ENCODE data around the gene GABRB1.
"Not testable (repeated sequence)": the region's sequence is repeated elsewhere in the genome, so short reads cannot be mapped to it uniquely, and the experiment has no call there.

The GABRB1 gene

GRCh38 chr4:47326025-47326424 lies 294.7 kb downstream of the GABRB1 start:
- no peak for DNase-seq

DNA sequence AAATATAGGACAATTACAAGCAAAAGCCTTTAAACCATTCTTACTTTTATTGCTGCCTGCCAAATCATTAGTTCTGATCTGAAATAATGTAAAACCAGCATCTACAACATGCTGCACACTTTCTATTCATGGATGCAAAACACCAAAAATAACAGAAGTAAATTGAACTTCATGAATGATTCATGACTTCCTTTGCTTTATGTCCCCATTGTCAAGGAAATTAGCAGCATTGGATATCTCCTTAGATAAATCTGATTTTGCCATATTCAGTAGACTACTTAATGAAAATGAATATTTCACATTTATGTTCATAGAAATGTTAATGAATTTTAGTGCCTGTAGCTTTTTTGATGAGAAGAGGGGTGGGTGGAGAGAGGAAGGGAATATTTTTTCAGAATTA lies 299.5 kb downstream of the GABRB1 start:
- DNase-seq = no peak

- DNase-seq = no peak
Measured at GRCh38 chr4:47334652-47335051, 303.3 kb downstream of the GABRB1 start.

- DNase-seq = no peak
Measured at GRCh38 chr4:47337893-47338292, 306.5 kb downstream of the GABRB1 start.

- no peak for DNase-seq
Measured at GRCh38 chr4:47340914-47341313, 309.5 kb downstream of the GABRB1 start.

GRCh38 chr4:47342796-47343195 lies 311.4 kb downstream of the GABRB1 start:
- DNase-seq = no peak

DNA sequence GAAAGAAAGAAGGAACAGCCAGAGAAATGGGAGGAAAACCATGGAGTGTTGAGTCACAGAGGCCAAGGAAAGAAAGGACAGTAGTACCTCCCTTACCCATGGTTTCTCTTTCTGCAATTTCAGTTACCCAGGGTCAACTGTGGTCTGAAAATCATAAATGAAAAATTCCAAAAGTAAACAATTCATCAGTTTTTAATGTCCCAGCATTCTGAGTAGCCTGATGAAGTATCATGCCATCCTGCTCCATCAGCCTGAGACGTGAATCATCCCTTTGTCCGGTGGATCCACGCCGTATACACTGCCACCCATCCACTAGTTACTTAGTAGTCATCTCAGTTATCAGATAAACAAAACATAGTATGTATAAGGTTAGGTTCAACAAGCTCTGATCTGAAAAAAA lies 318.0 kb downstream of the GABRB1 start:
- DNase-seq = no peak

GRCh38 chr4:47355568-47355967 lies 324.2 kb downstream of the GABRB1 start:
- DNase-seq = no peak

DNA sequence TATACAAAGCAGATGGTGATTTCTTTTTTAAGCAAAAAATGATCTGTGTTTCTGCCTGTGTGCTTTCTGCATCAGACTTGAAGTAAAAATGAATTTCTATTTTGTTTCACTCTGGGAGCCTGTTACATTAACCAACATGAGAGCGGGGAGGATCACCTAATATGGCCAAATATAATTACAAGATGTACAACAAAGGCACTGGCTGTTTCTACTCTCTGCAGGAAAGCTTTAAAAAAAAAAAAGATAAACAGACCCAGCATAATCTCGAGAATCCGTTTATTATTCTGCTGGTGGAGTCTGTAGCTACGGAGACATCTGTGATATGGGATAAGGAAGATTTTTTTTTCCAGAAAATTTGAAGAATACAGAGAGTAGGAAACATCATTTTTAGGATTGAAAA lies 328.5 kb downstream of the GABRB1 start:
- no peak for DNase-seq

DNA sequence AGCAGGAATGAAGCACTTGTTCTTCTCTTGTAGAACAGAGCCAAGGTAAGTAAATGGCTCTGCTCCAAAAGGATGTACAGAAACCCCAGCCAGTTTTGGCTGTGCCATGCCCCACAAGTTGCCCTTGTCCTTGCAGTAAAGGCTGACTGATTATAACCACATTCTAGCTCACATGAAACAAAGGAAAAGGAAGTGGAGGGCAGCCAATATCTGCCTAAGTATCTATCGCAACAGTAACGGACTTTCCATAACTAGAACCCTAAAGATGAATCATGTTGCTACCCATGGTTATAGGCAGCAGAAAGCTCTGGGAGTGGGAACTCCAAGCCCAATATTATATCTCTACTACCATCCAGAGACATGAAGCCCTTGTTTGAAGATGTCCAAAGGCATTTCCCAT lies 336.4 kb downstream of the GABRB1 start:
- no peak for DNase-seq

GRCh38 chr4:47368211-47368610 lies 336.8 kb downstream of the GABRB1 start:
- no peak for DNase-seq

DNA sequence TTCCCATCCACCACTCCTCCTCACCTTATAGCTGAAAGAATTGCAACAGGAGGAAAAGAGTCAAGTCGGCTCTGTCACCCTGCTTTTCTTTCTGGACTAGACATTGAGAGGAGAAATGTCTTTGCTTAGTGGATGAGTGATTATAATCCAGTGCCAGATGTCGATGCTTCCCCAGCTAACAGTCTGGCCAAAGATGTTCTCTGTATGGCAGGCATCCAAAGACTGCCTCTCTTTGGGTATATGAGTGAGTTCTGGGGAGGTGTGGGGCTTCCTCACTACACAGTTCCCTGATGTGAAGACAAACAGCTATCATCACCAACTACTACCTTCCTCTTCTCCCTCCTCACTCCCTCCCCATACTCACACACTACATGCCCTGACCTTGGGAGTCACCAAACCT lies 341.2 kb downstream of the GABRB1 start:
- DNase-seq = no peak

GRCh38 chr4:47373174-47373573 lies 341.8 kb downstream of the GABRB1 start:
- DNase-seq = no peak

GRCh38 chr4:47373709-47374108 lies 342.3 kb downstream of the GABRB1 start:
- no peak for DNase-seq

- no peak for DNase-seq
Measured at GRCh38 chr4:47374477-47374876, 343.1 kb downstream of the GABRB1 start.

GRCh38 chr4:47378021-47378530 lies 346.7 kb downstream of the GABRB1 start:
- DNase-seq = not testable (repeated sequence)

GRCh38 chr4:47381172-47381571 lies 349.8 kb downstream of the GABRB1 start:
- no peak for DNase-seq

GRCh38 chr4:47382846-47383360 lies 351.5 kb downstream of the GABRB1 start:
- no peak for DNase-seq

DNA sequence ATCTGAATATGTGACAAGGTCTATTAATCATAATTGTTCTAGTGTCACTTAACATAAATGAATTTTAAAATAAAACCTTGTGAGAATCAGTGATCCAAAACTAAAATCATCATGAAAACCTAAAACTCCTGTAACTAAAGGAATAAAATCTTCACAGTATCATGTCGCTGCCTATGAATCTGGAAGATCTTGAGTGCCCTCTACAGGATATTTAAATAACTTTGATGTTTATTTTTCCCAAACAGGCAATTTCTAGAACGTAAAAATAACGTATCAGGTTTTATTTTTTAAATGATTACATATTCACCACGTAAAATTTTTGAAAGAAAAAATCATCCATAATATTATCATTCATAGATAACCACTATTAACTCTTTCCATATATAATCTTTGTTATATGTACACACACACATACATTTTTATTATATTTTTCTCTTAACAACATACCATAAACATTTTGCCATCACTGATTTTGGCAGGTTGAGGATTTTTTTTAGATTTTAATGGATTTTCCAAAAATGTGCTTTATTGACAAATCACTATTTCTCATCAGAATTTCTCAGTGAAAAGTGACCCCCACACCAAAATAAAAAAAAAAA lies 352.6 kb downstream of the GABRB1 start:
- DNase-seq = peak; percentile 29

DNA sequence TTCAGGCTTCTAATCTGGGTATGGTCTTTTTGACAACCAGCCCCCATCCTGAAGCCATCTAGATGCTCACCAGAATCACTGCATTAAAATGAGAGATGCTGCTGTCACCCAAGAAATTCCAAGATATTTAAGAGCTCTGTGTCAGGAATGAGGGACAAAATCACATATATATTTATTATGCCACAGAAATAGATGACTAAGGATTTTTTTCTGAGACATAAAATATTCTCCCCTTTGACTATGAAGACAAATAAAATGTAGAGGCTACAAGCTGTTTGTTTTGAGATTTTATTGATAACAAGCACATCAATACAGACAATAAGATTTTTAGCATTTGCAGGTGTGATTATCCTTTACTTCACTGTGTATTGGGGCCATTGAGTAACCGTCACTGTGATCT lies 354.8 kb downstream of the GABRB1 start:
- DNase-seq = no peak

DNA sequence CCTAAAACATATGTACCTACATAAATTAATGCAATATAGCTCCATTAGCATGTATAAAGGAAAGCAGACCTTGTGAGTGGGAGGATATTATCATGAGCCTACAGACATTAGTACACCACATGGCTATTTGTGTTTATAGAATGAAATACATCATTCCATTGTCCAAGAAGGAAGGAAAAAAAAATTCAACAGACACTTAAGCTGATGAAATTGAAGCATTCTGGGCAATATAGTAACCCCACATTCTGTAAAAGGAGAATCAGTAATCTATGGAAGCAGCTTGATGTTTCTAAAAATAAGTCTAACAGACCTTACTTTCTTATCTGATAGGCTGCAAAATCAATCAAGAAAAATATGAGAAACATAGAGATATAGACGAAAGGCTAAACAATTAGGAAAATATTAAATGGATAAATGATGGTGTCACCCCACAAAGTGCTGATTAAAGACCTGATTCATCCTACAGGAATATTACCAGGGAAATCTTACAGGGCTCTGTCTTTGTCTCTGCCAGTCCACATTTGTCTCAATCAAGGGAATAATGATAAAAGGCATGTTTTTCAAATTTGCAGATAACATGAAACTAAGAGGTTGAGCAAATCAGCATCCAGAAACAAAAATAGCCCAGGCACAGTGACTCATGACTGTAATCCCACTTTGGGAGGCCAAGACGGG lies 355.3 kb downstream of the GABRB1 start:
- DNase-seq = no peak

DNA sequence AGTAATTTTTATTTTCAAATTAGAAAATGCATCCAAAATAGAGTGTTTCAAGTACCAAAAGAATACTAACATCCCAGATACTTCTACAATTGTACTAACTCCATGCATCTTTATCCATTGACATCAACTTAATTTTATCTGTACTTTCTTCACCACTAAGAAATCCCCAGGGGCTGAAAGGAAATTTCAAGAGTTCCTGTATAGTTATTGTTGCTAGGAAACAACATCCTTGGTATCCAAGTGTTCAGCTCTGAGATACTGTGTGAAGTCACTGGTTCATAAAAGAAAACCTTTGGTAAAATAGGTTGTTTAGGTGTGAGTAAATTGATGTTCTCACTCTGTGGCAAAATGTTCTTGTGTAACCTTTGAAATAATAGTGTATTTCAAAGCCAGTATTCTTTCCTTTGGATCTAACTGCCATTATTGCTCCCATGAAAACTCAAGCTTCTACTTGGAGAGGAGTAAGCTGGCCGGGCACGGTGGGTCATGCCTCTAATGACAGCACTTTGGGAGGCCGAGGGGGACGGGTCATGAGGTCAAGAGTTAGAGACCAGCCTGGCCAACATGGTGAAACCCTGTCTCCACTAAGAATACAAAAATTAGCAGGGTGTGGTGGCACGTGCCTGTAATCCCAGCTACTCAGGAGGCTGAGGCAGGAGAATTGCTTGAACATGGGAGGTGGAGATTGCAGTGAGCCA lies 359.2 kb downstream of the GABRB1 start:
- DNase-seq = no peak

GRCh38 chr4:47391256-47391655 lies 359.9 kb downstream of the GABRB1 start:
- no peak for DNase-seq

- no peak for DNase-seq
Measured at GRCh38 chr4:47406408-47406807, 375.0 kb downstream of the GABRB1 start.
